Chondrocyte (in vitro differentiated cells): ENCODE data around the gene ATP2B2. TPM values are rescaled to one million over a fixed set of nuclear protein-coding genes. Genes with fewer than 3 reads are reported as not detected.

Experiments used
- DNase-seq: peaks from one replicate; pipeline ENCODE4 v3.0.0; 2021; ENCODE audit warnings: mixed read lengths, low spot score
- H3K27ac Mint-ChIP-seq: one replicate; pipeline ENCODE4 v1.8.0; 2021; ENCODE audit warnings: mild to moderate bottlenecking, moderate library complexity, mixed read lengths; ENCODE audit not compliant: unreplicated experiment
- H3K27me3 Mint-ChIP-seq: 2 replicates; pipeline ENCODE4 v1.8.0; 2021; ENCODE audit warnings: low read depth, mixed read lengths
- H3K36me3 Mint-ChIP-seq: 2 replicates; pipeline ENCODE4 v1.8.0; 2021; ENCODE audit warnings: low read depth, mixed read lengths
- H3K4me1 Mint-ChIP-seq: 2 replicates; pipeline ENCODE4 v1.8.0; 2021; ENCODE audit warnings: low read depth, mild to moderate bottlenecking, mixed read lengths
- H3K4me3 Mint-ChIP-seq: one replicate; pipeline ENCODE4 v1.8.0; 2021; ENCODE audit warnings: mild to moderate bottlenecking, moderate library complexity, mixed read lengths; ENCODE audit not compliant: unreplicated experiment
- H3K9me3 Mint-ChIP-seq: 2 replicates; pipeline ENCODE4 v1.8.0; 2021; ENCODE audit warnings: low read depth, mixed read lengths
- CTCF ChIP-seq: fragments of 200-600 bp; sonication (generic); IDR thresholded peaks from 2 replicates; pipeline ENCODE4 v1.5.0; 2021; ENCODE audit warnings: antibody characterized with exemption, mild to moderate bottlenecking, moderate library complexity
- total RNA-seq: library from RNA; stranded (reverse); gene quantifications from 3 replicates; pipeline ENCODE4 v1.2.1, GENCODE V29; 2021

Gene ATP2B2
- total RNA-seq, 1 donor from 2014 or later = 0.25 TPM

- Mint-ChIP-seq H3K36me3 (no peaks in the 10 kb centered on the region), H3K27me3 (no peaks in the 10 kb centered on the region), H3K4me1 (peaks cover 41% of the 10 kb centered on the region), H3K27ac (peak overlapping the region; percentile 82), H3K4me3 (no peak overlapping the region), H3K9me3 (no peaks in the 10 kb centered on the region)
- no peak for TF ChIP-seq CTCF
- DNase-seq = peak; percentile 44
Observed at GRCh38 chr3:10353160-10353559, 152.2 kb downstream of the ATP2B2 start.

GRCh38 chr3:10352146-10352911 is 153.1 kb downstream of the ATP2B2 start:
- TF ChIP-seq CTCF = no peak
- Mint-ChIP-seq H3K9me3 (no peaks in the 10 kb centered on the region), H3K4me1 (peaks cover 33% of the 10 kb centered on the region), H3K27ac (peak overlapping the region; percentile 82), H3K36me3 (no peaks in the 10 kb centered on the region), H3K27me3 (no peaks in the 10 kb centered on the region), H3K4me3 (no peak overlapping the region)
- peak; percentile 56 for DNase-seq

GRCh38 chr3:10351013-10351735 is 154.2 kb downstream of the ATP2B2 start:
- peak; percentile 36 for DNase-seq
- Mint-ChIP-seq H3K27me3 (no peaks in the 10 kb centered on the region), H3K27ac (no peak overlapping the region), H3K36me3 (no peaks in the 10 kb centered on the region), H3K4me1 (peaks cover 27% of the 10 kb centered on the region), H3K4me3 (no peak overlapping the region), H3K9me3 (no peaks in the 10 kb centered on the region)
- TF ChIP-seq CTCF = no peak

GRCh38 chr3:10350324-10350985 is 154.9 kb downstream of the ATP2B2 start:
- Mint-ChIP-seq H3K27me3 (no peaks in the 10 kb centered on the region), H3K9me3 (no peaks in the 10 kb centered on the region), H3K4me3 (no peak overlapping the region), H3K4me1 (peaks cover 27% of the 10 kb centered on the region), H3K36me3 (no peaks in the 10 kb centered on the region), H3K27ac (no peak overlapping the region)
- TF ChIP-seq CTCF = no peak
- DNase-seq = peak; percentile 82

- Mint-ChIP-seq H3K4me3 (no peak overlapping the region), H3K27ac (no peak overlapping the region), H3K4me1 (peaks cover 27% of the 10 kb centered on the region), H3K36me3 (no peaks in the 10 kb centered on the region), H3K27me3 (no peaks in the 10 kb centered on the region), H3K9me3 (no peaks in the 10 kb centered on the region)
- no peak for TF ChIP-seq CTCF
- peak; percentile 56 for DNase-seq
Observed at GRCh38 chr3:10349801-10350200, 155.6 kb downstream of the ATP2B2 start.
